Esophagus mucosa (tissue), 1 donor: ENCODE data around the gene TGIF2. TPM values are rescaled to one million over a fixed set of nuclear protein-coding genes. Genes with fewer than 3 reads are reported as not detected.

Source experiments
- ATAC-seq: fragments of 200-7000 bp; cut with Tn5 transposase; one replicate; pipeline ENCODE4 v1.9.1; 2020
- total RNA-seq: library from RNA; stranded (reverse); gene quantifications from one replicate; pipeline ENCODE4 v1.2.4, GENCODE V29; 2023
- donor health status: DM: yes; HTN: yes; CAD: no.

TGIF2 gene
- total RNA-seq = 7.5 TPM

- peak; percentile 78 for ATAC-seq
Observed at GRCh38 chr20:36573103-36573797, at the start of gene TGIF2. TGIF2 (plus strand) TSS chr20:36573597; CDS start chr20:36578775, 5,178 bp downstream.

- no peak for ATAC-seq
Observed at GRCh38 chr20:36525620-36526365, 47.6 kb upstream of the TGIF2 start.

GRCh38 chr20:36526521-36527011 is 46.8 kb upstream of the TGIF2 start:
- ATAC-seq = no peak

- ATAC-seq = no peak
Observed at GRCh38 chr20:36527331-36528125, 45.9 kb upstream of the TGIF2 start.

GRCh38 chr20:36528176-36528874 is 45.1 kb upstream of the TGIF2 start:
- ATAC-seq = no peak

GRCh38 chr20:36528875-36529417 is 44.5 kb upstream of the TGIF2 start:
- ATAC-seq = no peak

- ATAC-seq = peak; percentile 13
Observed at GRCh38 chr20:36532388-36532787, 41.0 kb upstream of the TGIF2 start.

GRCh38 chr20:36532822-36533221 is 40.6 kb upstream of the TGIF2 start:
- ATAC-seq = no peak

- no peak for ATAC-seq
Observed at GRCh38 chr20:36538026-36538722, 35.2 kb upstream of the TGIF2 start.

- no peak for ATAC-seq
Observed at GRCh38 chr20:36540551-36541211, 32.7 kb upstream of the TGIF2 start.

GRCh38 chr20:36541227-36541767 is 32.1 kb upstream of the TGIF2 start, which contains the start of gene MYL9:
MYL9 (plus strand) TSS chr20:36541519; CDS start chr20:36544885, 3,366 bp downstream.
- ATAC-seq = peak; percentile 53

- ATAC-seq = peak; percentile 27
Observed at GRCh38 chr20:36541768-36542488, 31.5 kb upstream of the TGIF2 start.

GRCh38 chr20:36542516-36543183 is 30.7 kb upstream of the TGIF2 start:
- no peak for ATAC-seq

GRCh38 chr20:36543184-36544133 is 29.9 kb upstream of the TGIF2 start:
- no peak for ATAC-seq

- ATAC-seq = peak; percentile 68
Observed at GRCh38 chr20:36544134-36545018, 29.0 kb upstream of the TGIF2 start.

GRCh38 chr20:36546111-36546736 is 27.2 kb upstream of the TGIF2 start:
- ATAC-seq = no peak
